Measurements from ENCODE around the gene RNF208. TPM values are rescaled to one million over a fixed set of nuclear protein-coding genes. Genes with fewer than 3 reads are reported as not detected.

The RNF208 gene
- total RNA-seq, 1 donor from 2014 or later, result 0.77 TPM

- Mint-ChIP-seq H3K4me3 (no peak overlapping the region), H3K4me1 (peaks cover under 1% of the 10 kb centered on the region), H3K9me3 (no peaks in the 10 kb centered on the region), H3K27me3 (ENCODE audit: insufficient read depth, low read depth) (no peaks in the 10 kb centered on the region), H3K36me3 (peaks cover 9% of the 10 kb centered on the region), H3K27ac (no peak overlapping the region)
- Histone ChIP-seq H3K4me2 (no peak overlapping the region), H3K27ac (no peak overlapping the region), H3K9ac (no peak overlapping the region), H3K27me3 (no peaks in the 10 kb centered on the region), H3K4me1 (no peaks in the 10 kb centered on the region), H4K20me1 (ENCODE audit: low read depth) (no peaks in the 10 kb centered on the region), H3K4me3 (no peak overlapping the region), H3K79me2 (ENCODE audit: low read depth) (no peaks in the 10 kb centered on the region), H3K9me3 (ENCODE audit: low read depth) (no peaks in the 10 kb centered on the region), H3K36me3 (no peaks in the 10 kb centered on the region), H3F3A (ENCODE audit: low read depth) (peaks cover 3% of the 10 kb centered on the region), H2AFZ (replicated peaks) (no peak overlapping the region)
- TF ChIP-seq EZH2 (IDR thresholded peaks at IDR 0.05) (no peak), CTCF (IDR thresholded peaks at IDR 0.05) (no peak), EZH2phosphoT487 (IDR thresholded peaks at IDR 0.05) (no peak)
- no peak for DNase-seq (ENCODE audit: low spot score)
These were observed 44.8 kb upstream of the RNF208 start for GRCh38 chr9:137266585-137267453.

GRCh38 chr9:137266162-137266527 lies 44.1 kb upstream of the RNF208 start:
- no peaks in the 10 kb centered on the region for H3K79me2 ChIP-seq (ENCODE audit: low read depth)
- Mint-ChIP-seq H3K27ac (no peak overlapping the region), H3K27me3 (ENCODE audit: insufficient read depth, low read depth) (no peaks in the 10 kb centered on the region), H3K4me3 (no peak overlapping the region), H3K4me1 (peaks cover 5% of the 10 kb centered on the region), H3K36me3 (peaks cover 13% of the 10 kb centered on the region), H3K9me3 (peaks cover 3% of the 10 kb centered on the region)
- H3K9me3 ChIP-seq (ENCODE audit: low read depth), result no peaks in the 10 kb centered on the region
- H3K4me2 ChIP-seq, result no peak overlapping the region
- no peaks in the 10 kb centered on the region for H3K4me1 ChIP-seq
- no peak for TF ChIP-seq CTCF (IDR thresholded peaks at IDR 0.05)
- TF ChIP-seq EZH2phosphoT487 (IDR thresholded peaks at IDR 0.05), result no peak
- TF ChIP-seq EZH2 (IDR thresholded peaks at IDR 0.05), result no peak
- H3K27ac ChIP-seq, result no peak overlapping the region
- H3K4me3 ChIP-seq, result no peak overlapping the region
- H3K9ac ChIP-seq, result no peak overlapping the region
- H3K27me3 ChIP-seq, result no peaks in the 10 kb centered on the region
- no peak overlapping the region for H2AFZ ChIP-seq (replicated peaks)
- no peaks in the 10 kb centered on the region for H4K20me1 ChIP-seq (ENCODE audit: low read depth)
- peaks cover 9% of the 10 kb centered on the region for H3F3A ChIP-seq (ENCODE audit: low read depth)
- H3K36me3 ChIP-seq, result no peaks in the 10 kb centered on the region
- DNase-seq (ENCODE audit: low spot score), result no peak

- Mint-ChIP-seq H3K4me1 (peaks cover 5% of the 10 kb centered on the region), H3K36me3 (peaks cover 13% of the 10 kb centered on the region), H3K27ac (no peak overlapping the region), H3K27me3 (ENCODE audit: insufficient read depth, low read depth) (no peaks in the 10 kb centered on the region), H3K4me3 (no peak overlapping the region), H3K9me3 (peaks cover 3% of the 10 kb centered on the region)
- TF ChIP-seq EZH2 (IDR thresholded peaks at IDR 0.05), result no peak
- no peak for TF ChIP-seq EZH2phosphoT487 (IDR thresholded peaks at IDR 0.05)
- TF ChIP-seq CTCF (IDR thresholded peaks at IDR 0.05), result no peak
- Histone ChIP-seq H2AFZ (replicated peaks) (no peak overlapping the region), H3F3A (ENCODE audit: low read depth) (peaks cover 13% of the 10 kb centered on the region), H3K4me3 (no peak overlapping the region), H3K9me3 (ENCODE audit: low read depth) (no peaks in the 10 kb centered on the region), H3K27me3 (no peaks in the 10 kb centered on the region), H3K9ac (no peak overlapping the region), H4K20me1 (ENCODE audit: low read depth) (no peaks in the 10 kb centered on the region), H3K4me2 (no peak overlapping the region), H3K27ac (no peak overlapping the region), H3K4me1 (no peaks in the 10 kb centered on the region), H3K36me3 (no peaks in the 10 kb centered on the region), H3K79me2 (ENCODE audit: low read depth) (no peaks in the 10 kb centered on the region)
- DNase-seq (ENCODE audit: low spot score), result no peak
These were observed 43.6 kb upstream of the RNF208 start for GRCh38 chr9:137265496-137266161.
